KOPT-K1 (cell line): ENCODE results near the gene KSR2.
"Not testable (repeated sequence)": the region's sequence is repeated elsewhere in the genome, so short reads cannot be mapped to it uniquely, and the experiment has no call there.

Experiments
- H3K27ac ChIP-seq: fragments of 200-600 bp; sonication (generic); 2 replicates; pipeline ENCODE4 v1.5.1; 2016; ENCODE audit warnings: antibody characterized with exemption, mild to moderate bottlenecking, low read depth, low read length; ENCODE audit not compliant: poor library complexity, severe bottlenecking
- H3K36me3 ChIP-seq: fragments of 200-600 bp; sonication (generic); 2 replicates; pipeline ENCODE4 v1.5.1; 2017; ENCODE audit warnings: antibody characterized with exemption, mild to moderate bottlenecking, low read length, moderate library complexity; ENCODE audit not compliant: insufficient read depth
- H3K9me3 ChIP-seq: fragments of 200-600 bp; sonication (generic); 2 replicates; pipeline ENCODE4 v1.5.1; 2017; ENCODE audit warnings: antibody characterized with exemption, low read length, mild to moderate bottlenecking; ENCODE audit not compliant: insufficient read depth, poor library complexity, severe bottlenecking

Gene KSR2

GRCh38 chr12:117861691-117862090 is 107.1 kb downstream of the KSR2 start:
- Histone ChIP-seq H3K27ac (no peak overlapping the region), H3K36me3 (no peaks in the 10 kb centered on the region), H3K9me3 (peaks cover 5% of the 10 kb centered on the region)

- H3K27ac ChIP-seq, H3K9me3 ChIP-seq: not testable (repeated sequence)
These were observed 108.0 kb downstream of the KSR2 start for GRCh38 chr12:117860787-117861290.

GRCh38 chr12:117860111-117860510 is 108.7 kb downstream of the KSR2 start:
- peaks cover 5% of the 10 kb centered on the region for H3K9me3 ChIP-seq
- H3K27ac ChIP-seq: no peak overlapping the region
- no peaks in the 10 kb centered on the region for H3K36me3 ChIP-seq

More at GRCh38 chr12:117860787-117861290, 108.0 kb downstream of the KSR2 start:
- H3K36me3 ChIP-seq: not testable (repeated sequence)

DNA sequence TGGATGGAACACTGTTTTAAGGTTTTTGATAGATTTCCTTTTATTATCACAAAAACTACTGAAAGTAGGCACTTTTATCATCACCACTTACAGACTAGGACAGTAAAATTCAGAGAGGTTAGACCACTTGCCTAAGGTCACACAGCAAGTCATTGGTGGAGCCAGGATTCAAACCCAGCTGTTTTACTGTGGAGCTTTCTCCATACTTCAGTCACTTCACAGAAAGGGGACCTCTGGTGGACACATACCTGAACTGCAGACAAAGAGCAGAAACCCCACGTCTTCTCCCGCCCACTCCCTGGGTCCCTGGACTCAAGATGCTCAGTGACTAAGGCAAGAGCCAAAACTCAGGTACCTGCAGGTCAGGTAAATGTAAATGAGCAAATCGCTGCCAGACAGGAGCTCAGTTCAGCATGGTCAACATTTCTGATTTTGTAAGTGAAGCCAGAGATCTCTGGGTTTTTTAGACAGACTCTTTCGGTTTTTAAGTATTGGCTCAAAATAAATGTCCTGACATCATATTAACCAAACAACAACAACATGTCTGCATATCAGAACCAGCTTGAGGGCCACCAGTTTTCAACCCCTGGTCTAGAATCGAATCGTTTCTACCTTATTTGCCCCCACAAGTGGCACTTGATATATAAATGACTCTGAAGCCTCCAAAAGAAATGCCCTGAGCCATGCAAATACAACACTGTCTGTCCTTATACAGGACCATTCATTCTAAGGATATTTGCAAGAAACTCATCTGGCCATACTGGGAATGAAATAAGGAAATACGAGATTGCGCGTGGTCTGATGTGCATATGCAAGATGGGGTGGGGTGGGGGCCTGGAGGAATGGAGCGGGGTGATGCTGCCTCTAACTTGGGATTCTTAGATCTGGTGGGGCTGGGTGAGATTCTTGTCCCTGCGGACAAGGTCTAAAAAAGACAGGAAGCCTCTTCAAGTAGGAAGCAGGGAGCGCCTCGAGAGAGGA is 110.9 kb downstream of the KSR2 start:
- Histone ChIP-seq H3K36me3 (no peaks in the 10 kb centered on the region), H3K27ac (no peak overlapping the region), H3K9me3 (peaks cover 12% of the 10 kb centered on the region)

DNA sequence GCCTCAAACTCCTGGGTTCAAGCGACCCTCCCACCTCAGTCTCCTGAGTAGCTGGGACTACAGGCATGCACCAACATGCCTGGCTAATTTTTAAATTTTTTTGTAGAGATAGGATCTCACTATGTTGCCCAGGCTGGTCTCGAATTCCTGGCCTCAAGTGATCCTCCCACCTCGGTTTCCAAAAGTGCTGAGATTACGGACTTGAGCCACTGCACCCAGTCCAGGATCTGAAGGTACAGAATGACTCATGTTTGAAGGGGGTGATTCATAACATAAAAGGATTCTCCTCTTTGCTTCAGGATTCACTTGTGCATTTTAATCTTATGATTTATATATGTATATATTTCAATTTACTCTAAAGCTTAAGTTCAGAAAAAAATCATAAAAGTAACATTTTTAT is 111.7 kb downstream of the KSR2 start:
- not testable (repeated sequence) for H3K27ac ChIP-seq, H3K36me3 ChIP-seq
- H3K9me3 ChIP-seq: peaks cover 12% of the 10 kb centered on the region

GRCh38 chr12:117855165-117855564 is 113.6 kb downstream of the KSR2 start:
- Histone ChIP-seq H3K27ac (no peak overlapping the region), H3K9me3 (peaks cover 12% of the 10 kb centered on the region), H3K36me3 (no peaks in the 10 kb centered on the region)

DNA sequence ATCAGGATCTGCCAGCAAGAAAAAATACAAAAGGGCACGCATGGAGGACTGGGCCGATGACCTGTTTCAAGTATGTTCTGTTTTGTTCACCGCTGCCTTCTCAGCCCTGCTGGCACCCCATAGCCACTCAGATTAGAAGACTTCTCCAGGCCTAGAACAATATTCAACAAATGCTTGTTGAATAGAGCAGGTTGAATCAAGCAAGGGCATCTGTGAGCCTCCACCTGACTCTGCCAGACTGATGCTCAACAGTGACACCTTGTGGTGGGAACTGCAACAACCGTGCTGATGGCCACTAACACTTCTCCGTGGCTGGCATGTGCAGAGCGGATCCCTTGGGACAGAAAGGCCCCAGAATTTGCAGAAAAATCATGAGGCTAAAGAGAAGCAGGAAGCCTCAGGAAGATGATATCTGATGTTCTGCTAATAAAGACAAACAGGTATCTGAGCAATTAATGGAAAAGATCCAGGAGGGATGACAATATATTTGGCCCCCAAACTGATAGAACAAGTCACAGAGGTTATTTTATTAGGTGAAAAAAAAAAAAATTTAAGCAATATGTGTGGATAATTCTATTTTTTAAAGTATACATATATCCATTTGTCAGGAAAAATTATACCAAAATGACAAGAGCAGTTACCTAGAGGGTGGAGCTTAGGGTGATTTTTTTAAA is 114.3 kb downstream of the KSR2 start:
- peaks cover 12% of the 10 kb centered on the region for H3K9me3 ChIP-seq
- no peak overlapping the region for H3K27ac ChIP-seq
- H3K36me3 ChIP-seq: no peaks in the 10 kb centered on the region

- Histone ChIP-seq H3K27ac (no peak overlapping the region), H3K9me3 (peaks cover 12% of the 10 kb centered on the region), H3K36me3 (no peaks in the 10 kb centered on the region)
These were observed 115.2 kb downstream of the KSR2 start for GRCh38 chr12:117853600-117853999.

GRCh38 chr12:117850048-117850447 is 118.7 kb downstream of the KSR2 start:
- Histone ChIP-seq H3K9me3 (peaks cover 12% of the 10 kb centered on the region), H3K36me3 (no peaks in the 10 kb centered on the region), H3K27ac (no peak overlapping the region)

- Histone ChIP-seq H3K36me3 (no peaks in the 10 kb centered on the region), H3K27ac (no peak overlapping the region), H3K9me3 (peaks cover 12% of the 10 kb centered on the region)
These were observed 121.4 kb downstream of the KSR2 start for GRCh38 chr12:117847371-117847770.

DNA sequence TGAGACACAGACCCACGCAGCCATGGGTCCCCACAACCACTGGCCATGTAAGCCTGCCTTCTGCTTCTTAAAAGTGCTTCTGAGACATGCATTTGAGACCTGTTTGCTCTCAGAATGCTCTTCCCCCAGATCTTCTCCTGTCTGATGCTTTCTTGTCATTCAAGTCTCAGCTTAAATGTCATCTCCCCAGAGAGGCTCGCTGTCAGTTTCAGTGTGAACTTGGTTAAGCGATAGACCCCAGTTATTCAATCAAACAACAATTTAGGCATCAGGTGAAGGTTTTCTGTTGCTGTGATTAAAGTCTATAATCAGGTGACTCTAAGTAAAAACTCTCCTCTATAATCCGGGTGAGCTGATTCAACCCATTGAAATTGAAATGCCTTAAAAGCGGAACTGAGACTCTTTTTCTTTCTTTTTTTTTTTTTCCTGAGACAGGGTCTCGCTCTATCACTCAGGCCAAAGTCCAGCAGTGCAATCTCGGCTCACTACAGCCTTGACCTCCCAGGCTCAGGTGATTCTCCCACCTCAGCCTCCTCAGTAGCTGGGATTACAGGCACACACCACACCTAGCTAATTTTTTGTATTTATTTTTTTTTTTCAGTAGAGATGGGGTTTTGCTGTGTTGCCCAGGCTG is 123.4 kb downstream of the KSR2 start:
- Histone ChIP-seq H3K27ac (no peak overlapping the region), H3K36me3 (no peaks in the 10 kb centered on the region), H3K9me3 (peaks cover 12% of the 10 kb centered on the region)

DNA sequence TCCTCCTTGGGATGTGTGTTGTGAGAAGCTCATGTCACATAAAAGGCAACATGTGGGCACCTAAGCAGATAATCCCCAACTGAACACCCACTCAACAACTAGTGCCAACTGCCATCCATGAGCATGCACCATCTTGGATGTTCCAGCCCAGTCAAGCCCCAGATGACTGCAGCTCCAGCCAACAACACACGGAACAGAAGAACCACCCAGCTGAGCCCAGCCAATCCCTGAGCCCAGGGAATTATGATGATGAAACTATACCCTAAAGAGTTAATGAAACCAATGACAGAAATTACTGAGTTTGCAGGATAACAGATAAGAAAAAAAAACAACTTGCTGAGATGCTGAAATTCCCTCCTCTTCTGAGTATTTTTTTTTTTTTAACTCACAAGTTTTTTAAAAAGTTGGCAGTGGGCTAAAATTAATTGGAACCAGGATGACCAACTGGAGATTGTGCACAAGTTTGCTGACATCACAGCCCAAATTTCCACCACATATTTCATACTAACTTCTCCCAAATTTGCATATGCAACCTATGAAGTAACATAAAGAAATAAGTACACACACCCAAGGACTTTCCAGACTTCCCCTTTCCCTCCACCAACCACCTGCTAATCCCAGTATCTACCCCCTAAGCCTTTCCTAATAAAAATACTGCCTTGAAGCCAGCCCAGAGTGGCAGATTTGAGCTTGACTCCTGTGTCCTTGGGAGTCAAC is 124.5 kb downstream of the KSR2 start:
- Histone ChIP-seq H3K27ac (no peak overlapping the region), H3K9me3 (peaks cover 12% of the 10 kb centered on the region), H3K36me3 (no peaks in the 10 kb centered on the region)

- H3K9me3 ChIP-seq: peaks cover 12% of the 10 kb centered on the region
- H3K36me3 ChIP-seq: no peaks in the 10 kb centered on the region
- H3K27ac ChIP-seq: no peak overlapping the region
These were observed 126.2 kb downstream of the KSR2 start for GRCh38 chr12:117842630-117843029.

GRCh38 chr12:117842220-117842619 is 126.6 kb downstream of the KSR2 start:
- Histone ChIP-seq H3K27ac (no peak overlapping the region), H3K36me3 (no peaks in the 10 kb centered on the region), H3K9me3 (peaks cover 12% of the 10 kb centered on the region)

DNA sequence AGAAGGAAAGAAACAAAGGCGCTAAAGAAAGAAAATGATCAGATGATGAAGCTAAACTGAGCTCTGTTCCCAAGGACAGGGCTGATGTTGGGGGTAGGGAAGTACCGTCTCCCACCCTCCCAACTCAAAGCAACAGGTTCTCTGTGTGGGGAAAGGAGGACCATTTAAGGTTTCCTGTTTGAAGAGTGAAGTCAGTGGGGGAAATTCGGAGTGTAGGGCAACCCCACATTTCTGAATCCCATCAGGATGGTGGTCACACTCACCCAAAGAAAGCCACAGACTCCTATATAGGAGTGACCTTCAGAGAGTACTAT is 131.1 kb downstream of the KSR2 start:
- Histone ChIP-seq H3K9me3 (no peaks in the 10 kb centered on the region), H3K36me3 (no peaks in the 10 kb centered on the region), H3K27ac (no peak overlapping the region)
